ENCODE measurements around the gene CKS1B. TPM values are rescaled to one million over a fixed set of nuclear protein-coding genes. Genes with fewer than 3 reads are reported as not detected.

Gene CKS1B
- total and polyA plus RNA-seq, 9 of the 15 experiments (the other 6 are each of a cell fraction or from before 2014, with no cell fraction given), result 215 to 1,103 (median 460) TPM

- no peak for TF ChIP-seq CREB5 (CRISPR knock-in tag; IDR thresholded peaks at IDR 0.05)
- 0 out of 4 replicates have a peak, but pooled peaks of 1 of the 2 experiments have one; percentile 10 for TF ChIP-seq NONO (IDR thresholded peaks at IDR 0.05; ENCODE audit: low read depth in 2 of 2, low read length in 1 of 2)
- TF ChIP-seq CBFA2T2 (conservative IDR thresholded peaks at IDR 0.05), result no peak
- no peak for TF ChIP-seq RERE (CRISPR knock-in tag; IDR thresholded peaks at IDR 0.05; ENCODE audit: borderline replicate concordance)
- TF ChIP-seq TAF15 (IDR thresholded peaks at IDR 0.05; ENCODE audit: low read depth, low read length), result no peak
- TF ChIP-seq ZNF830 (CRISPR knock-in tag; IDR thresholded peaks at IDR 0.05), result no peak
- TF ChIP-seq MYNN (IDR thresholded peaks at IDR 0.05), result 0 out of 2 replicates have a peak, but pooled peaks have one; percentile 6
- no peak for TF ChIP-seq MYNN (CRISPR knock-in tag; IDR thresholded peaks at IDR 0.05)
- peak; percentile 21; the same call in 1 of the 2 replicates for TF ChIP-seq NKRF (IDR thresholded peaks at IDR 0.05; ENCODE audit: borderline replicate concordance)
- TF ChIP-seq ZC3H4 (CRISPR knock-in tag; IDR thresholded peaks at IDR 0.05; ENCODE audit: borderline replicate concordance), result no peak
- no peak for TF ChIP-seq STAG1 (CRISPR knock-in tag; IDR thresholded peaks at IDR 0.05; ENCODE audit: borderline replicate concordance)
- TF ChIP-seq CREB3L1 (IDR thresholded peaks at IDR 0.05; ENCODE audit: borderline replicate concordance, low read depth), result no peak
Observed at GRCh38 chr1:154975409-154976059, 1.1 kb downstream of the CKS1B start (continued).
